Loucy (cell line): ENCODE results near the gene FAM98A.

Experiments
- CTCF ChIP-seq: fragments of 200-600 bp; sonication (generic); conservative IDR thresholded peaks from 2 replicates; pipeline ENCODE4 v1.5.1; 2014; ENCODE audit warnings: mild to moderate bottlenecking, antibody characterized with exemption, low read length
- EZH2phosphoT487 ChIP-seq: fragments of 200-600 bp; IDR thresholded peaks from 2 replicates; pipeline ENCODE4 v1.6.1; 2018; ENCODE audit warnings: antibody characterized with exemption, mild to moderate bottlenecking, moderate library complexity, borderline replicate concordance

DNA sequence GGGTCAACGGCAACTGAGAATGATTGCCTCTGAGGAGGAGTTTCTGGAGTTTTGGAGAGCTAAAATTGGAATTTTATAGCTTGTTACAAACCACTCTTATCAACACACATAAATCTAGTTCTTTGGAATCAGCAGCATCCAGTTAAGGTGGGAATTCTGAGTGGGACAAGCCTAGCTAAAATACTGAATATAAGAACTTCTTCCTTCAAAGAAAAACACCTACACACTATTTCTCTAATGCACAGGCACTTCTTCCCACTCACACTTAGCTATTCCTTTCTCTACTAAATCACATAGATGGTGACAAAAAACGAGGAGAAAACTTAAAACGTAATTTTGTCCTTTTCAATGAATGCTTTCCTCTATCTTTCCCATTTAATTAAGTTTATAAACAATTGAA, 43.4 kb downstream of the FAM98A start:
- TF ChIP-seq CTCF (no peak), EZH2phosphoT487 (no peak)
